GM12878 (cell line): ENCODE results near the gene PRR5. TPM values are rescaled to one million over a fixed set of nuclear protein-coding genes. Genes with fewer than 3 reads are reported as not detected.

Experiments
- ATAC-seq: fragments of 200-7000 bp; cut with Tn5 transposase; 3 replicates; pipeline ENCODE4 v1.9.1; 2020; ENCODE audit warnings: mild to moderate bottlenecking, moderate library complexity
- BruUV-seq: library from RNA; stranded (reverse); fragments of 400-500 nt; replicated peaks from 2 replicates; lab custom pipeline; 2021; lab: Mats Ljungman, UMichigan
- CTCF ChIA-PET: fragments of 300-600 bp; sonication (Branson Sonifier 250); formaldehyde crosslinking; extraction: SDS; loops from one replicate; lab custom pipeline; 2021; ENCODE audit warnings: inconsistent platforms; lab: Yijun Ruan, JAX
- POLR2A ChIA-PET: fragments of 350-600 bp; formaldehyde crosslinking; extraction: SDS; loops from one replicate; lab custom pipeline; 2021; ENCODE audit warnings: inconsistent platforms; lab: Charles Lee
- RAD21 ChIA-PET: fragments of 300-600 bp; sonication (Branson Sonifier 250); formaldehyde crosslinking; loops from one replicate; lab custom pipeline; 2023; ENCODE audit warnings: antibody characterized with exemption; ENCODE audit not compliant: unreplicated experiment; lab: Charles Lee
- SMC1A ChIA-PET: fragments of 300-600 bp; sonication (Branson Sonifier 250); formaldehyde crosslinking; loops from one replicate; lab custom pipeline; 2023; ENCODE audit not compliant: unreplicated experiment, uncharacterized antibody; lab: Charles Lee
- DNase-seq: peaks from one replicate; pipeline ENCODE4 v3.0.0-alpha.2; 2011; ENCODE audit warnings: low read depth, low spot score
- FAIRE-seq: peaks from 3 replicates; lab custom pipeline; 2011; peaks lifted over from hg19 to GRCh38; lab: Jason Lieb, UNC
- H2AFZ ChIP-seq: 2 replicates; pipeline ENCODE4 v1.6.0; 2011; ENCODE audit warnings: low read depth, low read length, control low read depth; ENCODE audit not compliant: control insufficient read depth
- H3K27ac ChIP-seq: 2 replicates; pipeline ENCODE4 v1.5.1; 2011; ENCODE audit warnings: control low read depth; ENCODE audit not compliant: control insufficient read depth, insufficient read depth
- H3K27me3 ChIP-seq, 2 experiments: replicated peaks in 1 of 2; 2 replicates each; pipeline versions ENCODE4 v1.6.0 to v1.6.1; 2011; ENCODE audit warnings: low read length in 1 of 2; ENCODE audit not compliant: control insufficient read depth in 2 of 2, insufficient read depth in 2 of 2
- H3K36me3 ChIP-seq, 2 experiments: 2 replicates each; pipeline ENCODE4 v1.5.1; 2011; ENCODE audit warnings: low read length in 1 of 2; ENCODE audit not compliant: control insufficient read depth in 2 of 2, insufficient read depth in 2 of 2
- H3K4me1 ChIP-seq: 2 replicates; pipeline ENCODE4 v1.6.1; 2011; ENCODE audit warnings: mild to moderate bottlenecking, low read length, moderate library complexity, mixed read lengths; ENCODE audit not compliant: control insufficient read depth, insufficient read depth
- H3K4me2 ChIP-seq: 2 replicates; pipeline ENCODE4 v1.6.0; 2011; ENCODE audit warnings: control low read depth; ENCODE audit not compliant: control insufficient read depth, insufficient read depth
- H3K4me3 ChIP-seq: fragments of 200-600 bp; sonication (generic); 2 replicates; pipeline ENCODE4 v1.5.1; 2016
- H3K79me2 ChIP-seq: 2 replicates; pipeline ENCODE4 v1.6.0; 2011; ENCODE audit warnings: low read length; ENCODE audit not compliant: control insufficient read depth, insufficient read depth
- H3K9ac ChIP-seq: 2 replicates; pipeline ENCODE4 v1.8.0; 2011; ENCODE audit warnings: low read length, control low read depth, mixed read lengths; ENCODE audit not compliant: control insufficient read depth, insufficient read depth
- H3K9me3 ChIP-seq: replicated peaks from 3 replicates; pipeline ENCODE4 v1.5.1; 2011; ENCODE audit warnings: mild to moderate bottlenecking, low read length; ENCODE audit not compliant: control insufficient read depth, insufficient read depth
- H4K20me1 ChIP-seq: 2 replicates; pipeline ENCODE4 v1.6.0; 2011; ENCODE audit not compliant: control insufficient read depth, insufficient read depth
- BRCA1 ChIP-seq: IDR thresholded peaks from 2 replicates; pipeline ENCODE4 v1.6.1; 2011; ENCODE audit warnings: low read depth, low read length, improper control_type of control experiment
- CBX3 ChIP-seq: fragments of 200-600 bp; sonication (generic); IDR thresholded peaks from 2 replicates; pipeline ENCODE4 v1.6.1; 2016; ENCODE audit warnings: low read depth, borderline replicate concordance
- CBX5 ChIP-seq: sonication (generic); IDR thresholded peaks from 2 replicates; pipeline ENCODE4 v1.6.1; 2016; ENCODE audit warnings: low read depth, moderate library complexity, mild to moderate bottlenecking, inconsistent platforms
- HSF1 ChIP-seq: fragments of 150-350 bp; IDR thresholded peaks from 2 replicates; pipeline ENCODE4 v1.6.1; 2014; ENCODE audit warnings: mild to moderate bottlenecking, low read depth, low read length
- JUND ChIP-seq: IDR thresholded peaks from 2 replicates; pipeline ENCODE4 v1.6.1; 2012; ENCODE audit warnings: low read depth, mild to moderate bottlenecking, low read length, improper control_type of control experiment, moderate library complexity
- MYB ChIP-seq: fragments of 150-350 bp; IDR thresholded peaks from 2 replicates; pipeline ENCODE4 v1.6.1; 2014; ENCODE audit warnings: mild to moderate bottlenecking, low read depth, low read length, borderline replicate concordance
- NFYB ChIP-seq: IDR thresholded peaks from 2 replicates; pipeline ENCODE4 v1.6.1; 2011; ENCODE audit warnings: low read depth, mild to moderate bottlenecking, low read length, improper control_type of control experiment, moderate library complexity; ENCODE audit not compliant: insufficient read depth
- RBBP5 ChIP-seq: fragments of 200-600 bp; sonication (generic); conservative IDR thresholded peaks from 2 replicates; pipeline ENCODE4 v1.6.1; 2016
- SIX5 ChIP-seq: IDR thresholded peaks from 2 replicates; pipeline ENCODE4 v1.6.1; 2011; ENCODE audit warnings: mild to moderate bottlenecking, low read depth, low read length, moderate library complexity; ENCODE audit not compliant: severe bottlenecking
- SRF ChIP-seq, 2 experiments: IDR thresholded peaks; 2 replicates each; pipeline ENCODE4 v1.6.1; 2011; ENCODE audit warnings: low read depth in 2 of 2, low read length in 2 of 2, mild to moderate bottlenecking in 1 of 2, moderate library complexity in 1 of 2
- SUPT20H ChIP-seq: IDR thresholded peaks from 2 replicates; pipeline ENCODE4 v1.6.1; 2011; ENCODE audit warnings: low read depth, mild to moderate bottlenecking, low read length, moderate library complexity, borderline replicate concordance; ENCODE audit not compliant: control insufficient read depth
- ZNF384 ChIP-seq: IDR thresholded peaks from 2 replicates; pipeline ENCODE4 v1.6.1; 2012; ENCODE audit warnings: low read depth, mild to moderate bottlenecking, low read length, improper control_type of control experiment, borderline replicate concordance
- ZZZ3 ChIP-seq: IDR thresholded peaks from 2 replicates; pipeline ENCODE4 v1.6.1; 2011; ENCODE audit warnings: low read depth; ENCODE audit not compliant: control insufficient read depth, insufficient read length
- WGBS: methylation state at CpG from one replicate; pipeline ENCODE4 v1.1.6; 2016; ENCODE audit warnings: low lambda C conversion rate; ENCODE audit not compliant: insufficient replicate concordance, insufficient coverage; ENCODE audit errors: missing lambda C conversion rate; 5-methylcytosine and 5-hydroxymethylcytosine counted together
- in situ Hi-C: fragments of 300-500 bp; cut with MboI; formaldehyde crosslinking; loops from 9 replicates; pipeline ENCODE4 v1.14.3; 2018; ENCODE audit warnings: mixed read lengths
- intact Hi-C: fragments of 100-400 bp; cut with micrococcal nuclease; formaldehyde crosslinking; loops from one replicate; pipeline ENCODE4 v1.14.2; 2022; ENCODE audit not compliant: unreplicated experiment
- polyA plus RNA-seq, 11 experiments: library from polyadenylated mRNA; depleted of rRNA in 4 of 11; unstranded in 6 of 11; stranded (reverse) in 5 of 11; fragments of >200 nt; fragmentation: Nextera tagmentation in 4 of 11; fragmentation: Illumina TruSeq in 1 of 11; extraction: Ambion mirVana in 4 of 11; extraction: Trizol in 1 of 11; gene quantifications; 1 replicate in 1 of 11; 2 replicates in 10 of 11; pipeline versions ENCODE4 v1.2.1 to v1.2.3, GENCODE V29; 2011 to 2016; ENCODE audit warnings: inconsistent platforms in 2 of 11, missing spikeins in 2 of 11, low read depth in 1 of 11
- total RNA-seq, 4 experiments: library from RNA; depleted of rRNA in 3 of 4; stranded (reverse); fragments of >200 nt in 3 of 4; fragmentation: Illumina TruSeq in 1 of 4; extraction: Trizol in 1 of 4; gene quantifications; 2 replicates each; pipeline versions ENCODE4 v1.2.1 to v1.2.3, GENCODE V29; 2013 to 2021
- TF ChIP-seq, protein P1 (sequence below): fragments of 150-350 bp; IDR thresholded peaks from 2 replicates; pipeline ENCODE4 v1.6.1; 2016; ENCODE audit warnings: low read depth, low read length
- TF ChIP-seq, protein P2 (sequence below): IDR thresholded peaks from 2 replicates; pipeline ENCODE4 v1.6.1; 2011; ENCODE audit warnings: mild to moderate bottlenecking, low read depth, low read length, moderate library complexity; ENCODE audit not compliant: insufficient replicate concordance

PRR5 gene
- total and polyA plus RNA-seq, 10 of the 15 experiments (the other 5 are each of a cell fraction or from before 2014, with no cell fraction given) = 0.03 to 9.4 (median 1.5) TPM

- RAD21 ChIA-PET = interaction anchor here (0.9 to 2.1 kb wide), 6 partner anchors 22 to 49 kb away, joined by 3 to 8 read pairs (median 4); no protein-coding TSS in a partner anchor
- DNase-seq (no peak), ATAC-seq (no peak), FAIRE-seq (no peak)
- CTCF ChIA-PET = interaction anchor here (0.7 to 3.4 kb wide), 8 partner anchors 11 to 52 kb away, joined by 3 to 45 read pairs (median 4); no protein-coding TSS in a partner anchor
- BruUV-seq = no TSS peak
- Histone ChIP-seq H4K20me1 (no peaks in the 10 kb centered on the region), H3K27ac (no peak overlapping the region), H3K4me1 (no peaks in the 10 kb centered on the region), H3K36me3 (no peaks in the 10 kb centered on the region), H2AFZ (no peak overlapping the region), H3K9me3 (no peaks in the 10 kb centered on the region), H3K79me2 (no peaks in the 10 kb centered on the region), H3K4me3 (no peak overlapping the region), H3K27me3 (no peaks in the 10 kb centered on the region), H3K9ac (no peak overlapping the region), H3K4me2 (no peak overlapping the region)
- WGBS = 44% methylated on average over 22 of the region's 23 CpGs
- SMC1A ChIA-PET = interaction anchor here (1.8 to 2.1 kb wide), 2 partner anchors 37 to 46 kb away, joined by 4 to 6 read pairs; no protein-coding TSS in a partner anchor
- in situ Hi-C loops = loop anchor here (5.0 kb wide), 1 partner anchor 38 kb away; no protein-coding TSS in a partner anchor
- intact Hi-C loops = loop anchor here (1.0 kb wide), 1 partner anchor 38 kb away; no protein-coding TSS in a partner anchor
- POLR2A ChIA-PET = no interaction called here
- no peak for TF ChIP-seq SRF (IDR thresholded peaks at IDR 0.05; ENCODE audit: low read depth in 2 of 2, low read length in 2 of 2)
- no peak for TF ChIP-seq BRCA1
- TF ChIP-seq MYB = no peak
- TF ChIP-seq SIX5 = no peak
- TF ChIP-seq NFYB = no peak
- TF ChIP-seq ZZZ3 = no peak
- TF ChIP-seq JUND = no peak
- TF ChIP-seq, protein P1, sequence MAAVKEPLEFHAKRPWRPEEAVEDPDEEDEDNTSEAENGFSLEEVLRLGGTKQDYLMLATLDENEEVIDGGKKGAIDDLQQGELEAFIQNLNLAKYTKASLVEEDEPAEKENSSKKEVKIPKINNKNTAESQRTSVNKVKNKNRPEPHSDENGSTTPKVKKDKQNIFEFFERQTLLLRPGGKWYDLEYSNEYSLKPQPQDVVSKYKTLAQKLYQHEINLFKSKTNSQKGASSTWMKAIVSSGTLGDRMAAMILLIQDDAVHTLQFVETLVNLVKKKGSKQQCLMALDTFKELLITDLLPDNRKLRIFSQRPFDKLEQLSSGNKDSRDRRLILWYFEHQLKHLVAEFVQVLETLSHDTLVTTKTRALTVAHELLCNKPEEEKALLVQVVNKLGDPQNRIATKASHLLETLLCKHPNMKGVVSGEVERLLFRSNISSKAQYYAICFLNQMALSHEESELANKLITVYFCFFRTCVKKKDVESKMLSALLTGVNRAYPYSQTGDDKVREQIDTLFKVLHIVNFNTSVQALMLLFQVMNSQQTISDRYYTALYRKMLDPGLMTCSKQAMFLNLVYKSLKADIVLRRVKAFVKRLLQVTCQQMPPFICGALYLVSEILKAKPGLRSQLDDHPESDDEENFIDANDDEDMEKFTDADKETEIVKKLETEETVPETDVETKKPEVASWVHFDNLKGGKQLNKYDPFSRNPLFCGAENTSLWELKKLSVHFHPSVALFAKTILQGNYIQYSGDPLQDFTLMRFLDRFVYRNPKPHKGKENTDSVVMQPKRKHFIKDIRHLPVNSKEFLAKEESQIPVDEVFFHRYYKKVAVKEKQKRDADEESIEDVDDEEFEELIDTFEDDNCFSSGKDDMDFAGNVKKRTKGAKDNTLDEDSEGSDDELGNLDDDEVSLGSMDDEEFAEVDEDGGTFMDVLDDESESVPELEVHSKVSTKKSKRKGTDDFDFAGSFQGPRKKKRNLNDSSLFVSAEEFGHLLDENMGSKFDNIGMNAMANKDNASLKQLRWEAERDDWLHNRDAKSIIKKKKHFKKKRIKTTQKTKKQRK = no peak
- TF ChIP-seq HSF1 = no peak
- TF ChIP-seq ZNF384 = no peak
- no peak for TF ChIP-seq CBX5
- TF ChIP-seq CBX3 = no peak
- TF ChIP-seq, protein P2, sequence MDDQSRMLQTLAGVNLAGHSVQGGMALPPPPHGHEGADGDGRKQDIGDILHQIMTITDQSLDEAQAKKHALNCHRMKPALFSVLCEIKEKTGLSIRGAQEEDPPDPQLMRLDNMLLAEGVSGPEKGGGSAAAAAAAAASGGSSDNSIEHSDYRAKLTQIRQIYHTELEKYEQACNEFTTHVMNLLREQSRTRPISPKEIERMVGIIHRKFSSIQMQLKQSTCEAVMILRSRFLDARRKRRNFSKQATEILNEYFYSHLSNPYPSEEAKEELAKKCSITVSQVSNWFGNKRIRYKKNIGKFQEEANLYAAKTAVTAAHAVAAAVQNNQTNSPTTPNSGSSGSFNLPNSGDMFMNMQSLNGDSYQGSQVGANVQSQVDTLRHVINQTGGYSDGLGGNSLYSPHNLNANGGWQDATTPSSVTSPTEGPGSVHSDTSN = no peak
- no peak for TF ChIP-seq SUPT20H
- no peak for TF ChIP-seq RBBP5
Measured at GRCh38 chr22:44734801-44735517, 33.0 kb downstream of the PRR5 start.
